GM18499 (cell line): ENCODE measurements around the gene ZNF813.
"Not testable (repeated sequence)": the region's sequence is repeated elsewhere in the genome, so short reads cannot be mapped to it uniquely, and the experiment has no call there.

Source experiments
- ATAC-seq: cut with Tn5 transposase; IDR thresholded peaks from one replicate; pipeline ENCODE4 v1.9.1; 2021; ENCODE audit warnings: moderate number of reproducible peaks; ENCODE audit not compliant: insufficient read depth, unreplicated experiment

The ZNF813 gene

DNA sequence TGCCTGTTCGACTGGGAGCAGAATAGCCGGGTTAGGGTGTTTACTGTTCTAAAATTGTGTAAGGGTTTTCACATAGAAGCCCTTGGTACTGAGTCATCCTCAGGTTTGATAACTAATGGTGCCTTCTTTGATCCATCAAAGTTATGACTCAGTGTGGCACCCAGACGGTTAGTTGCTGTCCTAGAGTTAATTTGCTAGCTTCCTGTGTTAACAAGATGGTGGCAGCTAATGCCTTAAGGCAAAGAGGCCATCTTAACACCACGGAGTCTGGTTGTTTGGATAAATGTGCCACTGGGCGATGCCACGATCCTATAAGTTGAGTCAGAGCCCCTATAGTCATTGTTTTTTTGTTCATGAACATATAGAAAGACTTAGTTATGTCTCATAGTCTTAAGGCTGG is 7.9 kb downstream of the ZNF813 start:
- not testable (repeated sequence) for ATAC-seq

GRCh38 chr19:53483751-53484150 is 16.2 kb downstream of the ZNF813 start:
- not testable (repeated sequence) for ATAC-seq

GRCh38 chr19:53485046-53486004 is 17.8 kb downstream of the ZNF813 start:
- no peak for ATAC-seq

DNA sequence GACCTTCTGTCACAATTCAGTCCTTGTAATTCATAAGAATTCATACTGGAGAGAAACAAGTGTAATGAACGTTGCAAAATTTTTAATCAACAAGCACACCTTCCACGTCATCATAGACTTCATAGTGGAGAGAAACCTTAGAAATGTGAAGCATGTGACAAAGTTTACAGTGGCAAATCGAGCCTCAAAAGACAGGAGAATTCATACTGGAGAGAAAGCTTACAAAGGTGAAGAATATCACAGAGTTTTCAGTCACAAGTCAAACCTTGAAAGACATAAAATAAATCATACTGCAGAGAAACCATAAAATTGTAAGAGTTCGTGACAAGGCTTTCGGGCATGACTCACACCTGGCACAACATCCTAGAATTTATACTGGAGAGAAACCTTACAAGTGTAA is 24.6 kb downstream of the ZNF813 start:
- no peak for ATAC-seq

GRCh38 chr19:53497311-53498023 is 29.9 kb downstream of the ZNF813 start:
- not testable (repeated sequence) for ATAC-seq

- ATAC-seq = not testable (repeated sequence)
Measured at GRCh38 chr19:53498024-53498395, 30.5 kb downstream of the ZNF813 start.

- not testable (repeated sequence) for ATAC-seq
Measured at GRCh38 chr19:53503151-53503550, 35.6 kb downstream of the ZNF813 start.

DNA sequence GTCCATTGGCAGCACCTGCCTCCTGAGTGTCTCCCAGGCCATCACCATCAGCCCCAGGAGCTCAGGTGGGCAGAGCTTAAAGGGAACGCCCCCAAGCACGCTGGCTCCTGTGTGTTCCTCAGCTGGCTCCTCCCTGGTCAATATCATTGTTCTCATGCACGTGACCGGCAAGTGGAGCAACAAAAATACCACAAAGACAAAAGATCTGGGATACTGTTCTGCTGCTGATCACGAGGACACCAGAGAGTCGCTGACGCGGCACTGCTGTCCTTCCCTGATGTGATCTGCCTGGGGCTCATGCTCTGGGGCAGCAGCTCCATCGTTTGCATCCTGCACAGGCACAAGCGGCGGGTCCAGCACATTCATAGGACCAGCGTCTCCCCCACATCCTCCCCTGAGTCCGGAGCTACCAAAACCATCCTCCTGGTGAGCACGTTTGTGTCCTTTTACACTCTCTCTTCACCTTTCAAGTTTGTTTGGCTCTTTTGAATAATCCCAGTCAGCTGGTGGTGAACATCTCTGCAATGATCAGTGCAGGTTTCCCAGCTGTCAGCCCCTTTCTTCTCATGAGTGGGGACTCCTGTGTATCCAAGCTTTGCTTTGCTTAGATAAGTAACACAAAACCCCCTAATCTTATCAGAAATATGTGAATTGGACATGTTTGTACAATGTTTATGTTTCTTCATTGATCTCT is 36.3 kb downstream of the ZNF813 start:
- ATAC-seq = not testable (repeated sequence)

DNA sequence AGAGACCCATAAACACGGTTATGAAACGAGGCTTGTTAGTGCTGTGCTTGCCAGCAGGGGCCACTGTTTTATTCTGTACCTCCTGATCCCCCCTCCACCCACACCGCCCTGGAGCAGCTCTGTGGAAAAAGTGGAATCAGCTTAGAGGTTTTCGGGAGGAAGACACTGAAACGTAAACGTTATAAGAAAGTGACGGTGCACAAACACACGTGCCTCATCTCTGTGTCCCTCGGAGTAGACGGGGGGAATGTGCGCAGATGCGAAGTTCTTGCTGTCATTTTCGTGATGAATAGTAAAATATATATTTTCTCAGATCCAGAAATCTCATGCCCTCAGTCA is 36.8 kb downstream of the ZNF813 start:
- not testable (repeated sequence) for ATAC-seq

DNA sequence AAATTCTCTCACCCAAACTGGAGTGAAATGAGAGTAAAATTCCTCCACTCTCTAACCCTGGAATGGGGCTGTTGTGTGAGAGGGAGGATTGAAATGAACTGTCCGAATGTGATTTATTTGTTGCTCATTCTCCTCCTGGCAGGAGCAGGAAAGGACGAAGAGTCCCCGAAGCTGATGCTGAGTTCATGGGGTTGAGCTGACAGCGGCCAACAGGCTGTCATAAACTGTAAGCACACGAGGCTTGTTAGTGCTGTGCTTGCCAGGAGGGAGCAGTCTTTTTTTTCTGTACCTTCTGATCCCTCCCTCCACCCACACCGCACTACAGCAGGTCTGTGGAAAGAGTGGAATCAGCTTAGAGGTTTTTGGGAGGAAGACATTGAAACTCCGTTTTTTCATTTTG is 37.4 kb downstream of the ZNF813 start:
- ATAC-seq = no peak

GRCh38 chr19:53506728-53507127 is 39.2 kb downstream of the ZNF813 start:
- no peak for ATAC-seq

DNA sequence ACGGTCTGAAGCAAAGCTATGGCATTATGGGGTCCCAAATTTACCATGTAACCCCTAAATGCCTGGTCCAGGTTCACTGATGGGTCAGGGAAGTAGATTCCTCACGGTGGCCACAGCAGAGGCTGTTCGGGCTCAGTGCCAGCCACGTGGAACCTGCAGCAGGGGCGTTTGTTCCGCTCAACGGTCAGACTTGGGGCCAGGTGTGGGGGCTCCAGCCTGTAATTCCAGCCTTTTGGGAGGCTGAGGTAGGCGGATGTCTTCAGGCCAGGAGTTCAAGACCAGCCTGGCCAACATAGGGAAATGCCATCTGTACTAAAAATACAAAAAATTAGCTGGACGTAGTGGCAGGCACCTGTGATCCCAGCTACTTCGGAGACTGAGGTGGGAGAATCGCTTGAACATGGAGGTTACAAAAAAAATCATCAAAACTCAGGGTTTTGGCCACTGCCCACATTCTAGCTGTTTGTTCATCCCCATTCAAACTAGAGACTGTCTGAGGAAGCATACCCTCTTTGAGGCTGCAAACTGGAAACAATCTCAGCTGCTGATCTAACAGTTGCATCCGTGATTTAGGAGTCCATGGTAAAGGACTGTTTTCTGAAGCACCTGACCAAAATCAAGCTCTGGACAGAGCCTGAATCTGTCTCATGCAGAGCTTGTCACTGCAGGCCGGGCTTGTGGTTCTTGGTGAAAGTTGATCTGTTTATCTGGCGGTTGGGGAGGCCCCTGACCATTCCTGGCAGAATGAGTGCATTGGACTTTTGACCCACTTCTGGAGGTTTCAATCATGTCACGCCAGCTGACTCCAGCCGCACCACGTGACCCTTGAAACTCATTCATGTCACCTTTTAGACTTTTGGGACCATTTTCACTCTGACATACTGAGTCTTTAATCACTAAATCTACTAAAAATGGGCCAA is 40.2 kb downstream of the ZNF813 start:
- no peak for ATAC-seq

DNA sequence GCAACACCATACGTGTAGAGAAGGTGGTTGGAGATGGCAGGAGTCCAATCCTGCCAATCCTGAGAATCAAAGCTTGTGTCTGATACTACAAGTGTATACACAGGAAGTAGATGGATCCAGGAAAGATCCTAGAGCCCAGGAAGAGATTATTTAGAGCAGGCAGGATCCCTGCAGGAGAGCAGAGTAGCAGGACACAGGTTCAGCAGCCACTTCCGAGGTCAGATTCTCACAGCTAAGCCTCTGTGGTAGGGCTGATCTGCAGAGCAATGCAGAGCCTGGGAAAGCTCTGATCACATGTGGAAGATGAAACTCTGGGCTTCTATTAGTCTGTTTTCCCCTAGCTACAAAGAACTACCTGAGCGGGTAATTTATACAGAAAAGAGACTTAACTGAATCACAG is 41.9 kb downstream of the ZNF813 start:
- no peak for ATAC-seq

DNA sequence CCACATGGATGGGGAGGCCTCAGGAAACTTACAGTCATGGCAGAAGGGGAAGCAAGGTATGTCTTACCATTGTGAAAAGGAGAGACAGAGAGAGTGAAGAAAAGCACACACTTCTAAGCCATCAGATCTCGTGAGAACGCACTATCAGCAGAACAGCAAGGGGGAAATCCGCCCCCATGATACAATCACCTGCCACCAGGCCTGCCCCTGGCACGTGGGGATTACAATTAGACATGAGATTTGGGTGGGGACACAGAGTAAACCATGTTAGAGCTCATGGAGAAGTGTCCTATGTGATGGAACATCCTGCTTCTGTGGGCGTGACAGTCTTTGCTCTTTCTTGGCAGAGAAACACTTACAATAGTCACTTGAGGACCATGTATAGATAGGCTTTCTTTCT is 42.3 kb downstream of the ZNF813 start:
- ATAC-seq = no peak

- ATAC-seq = no peak
Measured at GRCh38 chr19:53511357-53511756, 43.8 kb downstream of the ZNF813 start.

DNA sequence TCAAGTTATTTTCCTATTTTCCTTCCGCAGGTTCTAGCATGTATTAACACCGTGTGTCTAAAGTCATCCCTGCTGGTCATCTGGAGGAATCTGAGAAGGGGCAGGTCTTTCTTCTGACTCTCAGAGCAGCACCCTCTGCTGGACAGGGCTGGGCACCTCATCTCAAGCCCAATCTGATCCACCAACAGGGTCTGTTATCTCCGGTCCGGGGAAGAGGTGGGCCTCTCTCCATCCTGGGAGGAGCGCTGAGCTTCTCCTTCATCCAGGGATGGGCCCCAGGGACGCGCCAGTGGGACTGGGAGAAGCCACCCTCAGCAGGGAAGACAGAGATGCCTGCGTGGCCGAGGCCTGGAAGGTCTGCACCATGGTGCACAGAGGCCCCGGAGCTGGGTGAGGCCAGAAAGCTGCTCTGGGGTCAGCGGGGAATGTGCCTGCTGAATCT is 44.4 kb downstream of the ZNF813 start:
- ATAC-seq = no peak

DNA sequence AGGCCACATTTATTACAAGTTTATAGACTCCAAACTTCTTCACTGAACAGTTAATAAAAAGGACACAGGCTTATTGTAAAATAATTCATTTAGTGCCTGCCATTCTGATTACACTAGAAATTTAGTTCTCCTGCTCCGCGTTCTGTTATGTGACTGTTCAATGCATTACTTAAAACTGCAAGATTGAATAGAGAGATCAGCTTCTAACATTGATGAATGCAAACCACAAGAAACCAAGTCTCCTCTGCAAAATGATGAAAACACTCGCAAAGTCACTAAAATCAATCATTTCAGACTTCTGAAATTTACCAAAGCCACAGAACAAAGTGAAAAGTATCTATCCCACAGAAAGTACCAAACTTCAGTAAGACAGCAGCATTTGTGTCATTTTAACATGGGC is 47.5 kb downstream of the ZNF813 start:
- ATAC-seq = not testable (repeated sequence)

GRCh38 chr19:53517114-53517741 is 49.7 kb downstream of the ZNF813 start:
- ATAC-seq = no peak

DNA sequence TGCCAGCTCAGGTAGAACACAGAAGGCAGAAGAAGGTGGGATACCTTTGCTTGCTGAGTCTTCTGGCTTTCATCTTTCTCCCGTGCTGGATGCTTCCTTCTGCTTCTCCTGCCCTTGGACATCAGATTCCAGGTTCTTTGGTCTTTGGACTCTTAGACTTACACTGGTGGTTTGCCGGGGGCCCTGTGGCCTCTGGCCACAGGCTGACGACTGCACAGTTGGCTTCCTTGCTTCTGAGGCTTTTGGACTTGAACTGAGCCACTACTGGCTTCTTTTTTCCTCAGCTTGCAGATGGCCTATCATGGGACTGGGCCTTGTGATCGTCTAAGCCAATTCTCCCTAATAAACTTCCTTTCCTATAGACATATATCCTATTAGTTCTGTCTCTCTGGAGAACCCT is 50.6 kb downstream of the ZNF813 start:
- no peak for ATAC-seq
